HL-60 (cell line): ENCODE data around the gene NCAPH2.

ENCODE experiments used
- GABPA ChIP-seq: IDR thresholded peaks from 2 replicates; pipeline ENCODE4 v1.6.1; 2012; ENCODE audit warnings: low read depth
- POLR2AphosphoS5 ChIP-seq: IDR thresholded peaks from 2 replicates; pipeline ENCODE4 v1.6.1; 2012; ENCODE audit warnings: low read depth
- SPI1 ChIP-seq: IDR thresholded peaks from 2 replicates; pipeline ENCODE4 v1.6.1; 2012; ENCODE audit warnings: low read depth, mild to moderate bottlenecking, borderline replicate concordance
- TF ChIP-seq, protein P1 (sequence below): IDR thresholded peaks from one replicate; pipeline ENCODE4 v1.5.1; 2011; ENCODE audit warnings: low read length, control low read depth, inconsistent platforms; ENCODE audit not compliant: insufficient read depth
- TF ChIP-seq, protein P2 (sequence below): IDR thresholded peaks from 2 replicates; pipeline ENCODE4 v1.6.1; 2012; ENCODE audit warnings: low read depth; ENCODE audit not compliant: insufficient replicate concordance

DNA sequence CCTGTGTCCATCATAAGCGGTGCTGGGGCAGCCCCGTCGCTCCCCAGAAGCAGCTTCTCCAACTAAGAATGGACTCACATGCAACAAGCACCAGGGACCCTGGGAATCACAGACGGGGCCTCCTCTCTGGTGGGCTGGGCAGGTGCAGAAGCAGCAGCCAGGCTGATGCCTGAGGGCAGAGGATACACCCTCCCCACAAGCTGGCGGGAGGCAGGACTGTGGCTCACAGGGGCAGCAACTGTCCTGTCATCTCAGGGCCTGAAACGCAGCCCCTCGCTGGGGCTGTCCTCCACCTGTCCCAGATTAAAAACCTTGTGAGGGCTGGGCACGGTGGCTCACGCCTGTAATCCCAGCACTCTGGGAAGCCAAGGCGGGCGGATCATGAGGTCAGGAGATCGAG, 30.1 kb upstream of the NCAPH2 start:
- TF ChIP-seq, protein P1, sequence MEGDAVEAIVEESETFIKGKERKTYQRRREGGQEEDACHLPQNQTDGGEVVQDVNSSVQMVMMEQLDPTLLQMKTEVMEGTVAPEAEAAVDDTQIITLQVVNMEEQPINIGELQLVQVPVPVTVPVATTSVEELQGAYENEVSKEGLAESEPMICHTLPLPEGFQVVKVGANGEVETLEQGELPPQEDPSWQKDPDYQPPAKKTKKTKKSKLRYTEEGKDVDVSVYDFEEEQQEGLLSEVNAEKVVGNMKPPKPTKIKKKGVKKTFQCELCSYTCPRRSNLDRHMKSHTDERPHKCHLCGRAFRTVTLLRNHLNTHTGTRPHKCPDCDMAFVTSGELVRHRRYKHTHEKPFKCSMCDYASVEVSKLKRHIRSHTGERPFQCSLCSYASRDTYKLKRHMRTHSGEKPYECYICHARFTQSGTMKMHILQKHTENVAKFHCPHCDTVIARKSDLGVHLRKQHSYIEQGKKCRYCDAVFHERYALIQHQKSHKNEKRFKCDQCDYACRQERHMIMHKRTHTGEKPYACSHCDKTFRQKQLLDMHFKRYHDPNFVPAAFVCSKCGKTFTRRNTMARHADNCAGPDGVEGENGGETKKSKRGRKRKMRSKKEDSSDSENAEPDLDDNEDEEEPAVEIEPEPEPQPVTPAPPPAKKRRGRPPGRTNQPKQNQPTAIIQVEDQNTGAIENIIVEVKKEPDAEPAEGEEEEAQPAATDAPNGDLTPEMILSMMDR = no peak
- TF ChIP-seq POLR2AphosphoS5 = no peak
- no peak for TF ChIP-seq SPI1
- TF ChIP-seq GABPA = no peak
- TF ChIP-seq, protein P2, sequence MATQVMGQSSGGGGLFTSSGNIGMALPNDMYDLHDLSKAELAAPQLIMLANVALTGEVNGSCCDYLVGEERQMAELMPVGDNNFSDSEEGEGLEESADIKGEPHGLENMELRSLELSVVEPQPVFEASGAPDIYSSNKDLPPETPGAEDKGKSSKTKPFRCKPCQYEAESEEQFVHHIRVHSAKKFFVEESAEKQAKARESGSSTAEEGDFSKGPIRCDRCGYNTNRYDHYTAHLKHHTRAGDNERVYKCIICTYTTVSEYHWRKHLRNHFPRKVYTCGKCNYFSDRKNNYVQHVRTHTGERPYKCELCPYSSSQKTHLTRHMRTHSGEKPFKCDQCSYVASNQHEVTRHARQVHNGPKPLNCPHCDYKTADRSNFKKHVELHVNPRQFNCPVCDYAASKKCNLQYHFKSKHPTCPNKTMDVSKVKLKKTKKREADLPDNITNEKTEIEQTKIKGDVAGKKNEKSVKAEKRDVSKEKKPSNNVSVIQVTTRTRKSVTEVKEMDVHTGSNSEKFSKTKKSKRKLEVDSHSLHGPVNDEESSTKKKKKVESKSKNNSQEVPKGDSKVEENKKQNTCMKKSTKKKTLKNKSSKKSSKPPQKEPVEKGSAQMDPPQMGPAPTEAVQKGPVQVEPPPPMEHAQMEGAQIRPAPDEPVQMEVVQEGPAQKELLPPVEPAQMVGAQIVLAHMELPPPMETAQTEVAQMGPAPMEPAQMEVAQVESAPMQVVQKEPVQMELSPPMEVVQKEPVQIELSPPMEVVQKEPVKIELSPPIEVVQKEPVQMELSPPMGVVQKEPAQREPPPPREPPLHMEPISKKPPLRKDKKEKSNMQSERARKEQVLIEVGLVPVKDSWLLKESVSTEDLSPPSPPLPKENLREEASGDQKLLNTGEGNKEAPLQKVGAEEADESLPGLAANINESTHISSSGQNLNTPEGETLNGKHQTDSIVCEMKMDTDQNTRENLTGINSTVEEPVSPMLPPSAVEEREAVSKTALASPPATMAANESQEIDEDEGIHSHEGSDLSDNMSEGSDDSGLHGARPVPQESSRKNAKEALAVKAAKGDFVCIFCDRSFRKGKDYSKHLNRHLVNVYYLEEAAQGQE = no peak
